Right lobe of liver (tissue), 6 donors: ENCODE data around the gene ANKRD60. TPM values are rescaled to one million over a fixed set of nuclear protein-coding genes. Genes with fewer than 3 reads are reported as not detected.

ENCODE experiments used
- ATAC-seq, 4 donors: fragments of 200-7000 bp; cut with Tn5 transposase; one replicate each; pipeline ENCODE4 v1.9.1; 2020; ENCODE audit warnings: mild to moderate bottlenecking in 4 of 4, moderate library complexity in 4 of 4
- DNase-seq, 3 donors: peaks; one replicate each; pipeline ENCODE4 v3.0.0-alpha.2; 2020
- H3K27ac ChIP-seq, 3 donors: fragments of 200-600 bp; one replicate each; pipeline ENCODE4 v1.8.0; 2022
- H3K27me3 ChIP-seq, 2 donors: fragments of 200-600 bp; one replicate each; pipeline ENCODE4 v1.8.0; 2022
- H3K36me3 ChIP-seq, 4 donors: fragments of 200-600 bp; sonication (generic) in 1 of 4; one replicate each; pipeline versions ENCODE4 v1.5.1 to v1.8.0; 2017 to 2022; ENCODE audit warnings: control low read depth in 1 of 4
- H3K4me1 ChIP-seq, 4 donors: fragments of 200-600 bp; sonication (generic) in 1 of 4; one replicate each; pipeline versions ENCODE4 v1.5.1 to v1.8.0; 2017 to 2022; ENCODE audit warnings: control low read depth in 1 of 4
- H3K4me3 ChIP-seq, 3 donors: fragments of 200-600 bp; one replicate each; pipeline ENCODE4 v1.8.0; 2022
- H3K9me3 ChIP-seq, 4 donors: fragments of 200-600 bp; sonication (generic) in 1 of 4; one replicate each; pipeline versions ENCODE4 v1.5.1 to v1.8.0; 2017 to 2022; ENCODE audit warnings: control low read depth in 1 of 4
- POLR2A ChIP-seq: fragments of 450-650 bp; IDR thresholded peaks from one replicate; pipeline ENCODE4 v1.6.1; 2017; ENCODE audit warnings: antibody characterized with exemption, mild to moderate bottlenecking
- WGBS: methylation state at CpG from one replicate; pipeline ENCODE4 v1.1.6; 2018; ENCODE audit warnings: low coverage, low lambda C conversion rate; ENCODE audit not compliant: insufficient coverage; ENCODE audit errors: missing lambda C conversion rate; 5-methylcytosine and 5-hydroxymethylcytosine counted together
- intact Hi-C, 2 donors: fragments of 100-400 bp; cut with DNase I; formaldehyde crosslinking; loops; one replicate each; pipeline versions ENCODE4 v1.11.2 to v1.14.1; 2022
- total RNA-seq, 6 experiments: library from RNA; depleted of rRNA in 2 of 6; stranded (reverse); fragments of >200 nt in 2 of 6; fragmentation: NEBNext Ultra II Directional in 3 of 6; extraction: Animal tissue kit (Norgen Biotek cat#: 25700) in 3 of 6; gene quantifications; one replicate each; pipeline versions ENCODE4 v1.1.0 to v1.2.4, GENCODE V29; 2016 to 2023
- TF ChIP-seq, protein P1 (sequence below), 4 donors: fragments of 200-600 bp in 3 of 4; fragments of 450-650 bp in 1 of 4; IDR thresholded peaks; one replicate each; pipeline versions ENCODE4 v1.5.1 to v1.8.0; 2016 to 2022; ENCODE audit warnings: antibody characterized with exemption in 4 of 4, mild to moderate bottlenecking in 2 of 4
- donor health status: DM: no; HTN: yes; CAD: no.
- donor health status: DM: no; HTN: no; CAD: no.
- donor health status: DM: no; HTN: no; CAD: no.
- donor health status: DM: no; HTN: yes; CAD: no.
- donor health status: DM: no; HTN: yes; CAD: no.

Gene ANKRD60
- total RNA-seq, 6 experiments from 2014 or later, result not detected

DNA sequence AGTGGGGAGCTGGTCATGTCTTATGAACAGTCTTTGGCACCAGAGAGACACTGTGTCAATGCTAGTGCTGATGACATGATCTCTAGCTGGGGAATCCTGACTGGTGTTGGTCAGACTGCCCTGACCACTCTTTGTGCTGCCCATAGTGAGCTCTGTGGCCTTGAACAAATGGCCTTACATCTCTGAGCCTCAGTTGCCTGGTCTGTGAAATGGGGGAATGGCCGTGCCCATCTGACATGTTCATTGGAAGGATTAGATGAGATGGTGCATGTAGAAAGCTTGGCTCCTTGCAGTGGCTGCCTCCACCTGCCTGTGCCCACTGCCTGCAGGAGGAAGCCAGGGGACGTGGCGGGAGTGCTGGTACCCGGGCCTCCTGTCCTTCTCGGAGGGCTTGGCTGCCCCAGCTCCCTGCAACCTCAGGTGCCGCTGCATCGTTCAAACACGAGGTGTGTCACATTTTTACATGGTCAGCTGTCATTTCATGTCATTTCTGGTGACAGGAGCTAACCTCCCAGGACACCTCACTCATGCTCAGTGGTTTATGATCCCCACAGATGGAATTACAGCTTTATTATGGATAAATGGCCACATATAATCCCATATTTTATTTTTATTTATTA, 45.8 kb downstream of the ANKRD60 start:
- H3K27me3 ChIP-seq, result peaks cover 0 to 4% of the 10 kb centered on the region in 2 donors
- no peaks in the 10 kb centered on the region for H3K9me3 ChIP-seq
- ATAC-seq, result no peak
- H3K4me3 ChIP-seq, result no peak overlapping the region
- DNase-seq, result no peak
- H3K36me3 ChIP-seq, result no peaks in the 10 kb centered on the region
- no peak overlapping the region for H3K27ac ChIP-seq
- 67% methylated on average over 1 of the region's 8 CpGs for WGBS
- TF ChIP-seq, protein P1, sequence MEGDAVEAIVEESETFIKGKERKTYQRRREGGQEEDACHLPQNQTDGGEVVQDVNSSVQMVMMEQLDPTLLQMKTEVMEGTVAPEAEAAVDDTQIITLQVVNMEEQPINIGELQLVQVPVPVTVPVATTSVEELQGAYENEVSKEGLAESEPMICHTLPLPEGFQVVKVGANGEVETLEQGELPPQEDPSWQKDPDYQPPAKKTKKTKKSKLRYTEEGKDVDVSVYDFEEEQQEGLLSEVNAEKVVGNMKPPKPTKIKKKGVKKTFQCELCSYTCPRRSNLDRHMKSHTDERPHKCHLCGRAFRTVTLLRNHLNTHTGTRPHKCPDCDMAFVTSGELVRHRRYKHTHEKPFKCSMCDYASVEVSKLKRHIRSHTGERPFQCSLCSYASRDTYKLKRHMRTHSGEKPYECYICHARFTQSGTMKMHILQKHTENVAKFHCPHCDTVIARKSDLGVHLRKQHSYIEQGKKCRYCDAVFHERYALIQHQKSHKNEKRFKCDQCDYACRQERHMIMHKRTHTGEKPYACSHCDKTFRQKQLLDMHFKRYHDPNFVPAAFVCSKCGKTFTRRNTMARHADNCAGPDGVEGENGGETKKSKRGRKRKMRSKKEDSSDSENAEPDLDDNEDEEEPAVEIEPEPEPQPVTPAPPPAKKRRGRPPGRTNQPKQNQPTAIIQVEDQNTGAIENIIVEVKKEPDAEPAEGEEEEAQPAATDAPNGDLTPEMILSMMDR (IDR thresholded peaks at IDR 0.05), result no peak
- no peak for TF ChIP-seq POLR2A
- H3K4me1 ChIP-seq, result peaks cover 0 to 7% (median 0%) of the 10 kb centered on the region in 4 donors
- intact Hi-C loops, result no loop called here

GRCh38 chr20:58179432-58180099, 48.9 kb downstream of the ANKRD60 start:
- H3K36me3 ChIP-seq, result no peaks in the 10 kb centered on the region
- H3K27me3 ChIP-seq, result peaks cover 0 to 4% of the 10 kb centered on the region in 2 donors
- DNase-seq (peak; percentile 43 to 66 (median 63)), ATAC-seq (peak; percentile 77 to 93 (median 88))
- intact Hi-C loops, result loop anchor here in 1 of 2 donors (5.0 kb wide), 1 partner anchor 522 kb away; no protein-coding TSS in a partner anchor
- TF ChIP-seq POLR2A, result no peak
- TF ChIP-seq, protein P1 (IDR thresholded peaks at IDR 0.05), result peak; percentile 92 to 99 (median 98)
- WGBS, result 3% methylated on average over 11 of the region's 46 CpGs
- H3K27ac ChIP-seq, result no peak overlapping the region
- H3K4me1 ChIP-seq, result peaks cover 0 to 7% (median 0%) of the 10 kb centered on the region in 4 donors
- peak overlapping the region in 1 of 3 donors; percentile 13 for H3K4me3 ChIP-seq
- no peaks in the 10 kb centered on the region for H3K9me3 ChIP-seq

DNA sequence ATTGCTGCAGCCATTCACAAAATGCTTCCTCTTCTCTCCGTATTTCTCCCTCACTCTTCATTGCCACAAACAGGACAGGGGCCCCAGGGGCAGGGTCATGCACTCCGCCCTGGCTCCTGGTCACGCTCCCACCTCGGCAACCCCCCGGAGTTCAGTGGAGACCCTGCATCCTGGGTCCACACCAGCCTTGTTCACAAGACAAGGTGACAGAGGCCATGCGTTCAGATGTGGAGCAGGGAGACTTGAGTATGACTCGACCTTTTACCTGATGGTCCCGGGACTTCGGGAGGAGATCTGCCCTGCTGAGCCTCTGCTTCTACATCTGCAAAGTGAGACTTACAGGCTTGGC, 49.4 kb downstream of the ANKRD60 start:
- WGBS, result 26% methylated on average over 8 of the region's 9 CpGs
- Histone ChIP-seq H3K27ac (no peak overlapping the region), H3K36me3 (no peaks in the 10 kb centered on the region), H3K4me3 (no peak overlapping the region), H3K9me3 (no peaks in the 10 kb centered on the region), H3K27me3 (peaks cover 0 to 4% of the 10 kb centered on the region in 2 donors), H3K4me1 (peaks cover 0 to 7% (median 0%) of the 10 kb centered on the region in 4 donors)
- intact Hi-C loops, result loop anchor here in 1 of 2 donors (5.0 kb wide), 1 partner anchor 522 kb away; no protein-coding TSS in a partner anchor
- TF ChIP-seq, protein P1 (IDR thresholded peaks at IDR 0.05), result no peak
- TF ChIP-seq POLR2A, result no peak
- ATAC-seq (no peak), DNase-seq (no peak)

GRCh38 chr20:58177799-58178198, 50.7 kb downstream of the ANKRD60 start:
- no peak for ATAC-seq
- no peak for TF ChIP-seq POLR2A
- TF ChIP-seq, protein P1 (IDR thresholded peaks at IDR 0.05), result no peak
- intact Hi-C loops, result loop anchor here in 1 of 2 donors (5.0 kb wide), 1 partner anchor 520 kb away; no protein-coding TSS in a partner anchor

More at GRCh38 chr20:58177799-58178198, 50.7 kb downstream of the ANKRD60 start:
- Histone ChIP-seq H3K36me3 (no peaks in the 10 kb centered on the region), H3K27me3 (peaks cover 0 to 3% of the 10 kb centered on the region in 2 donors), H3K4me1 (peaks cover 0 to 7% (median 0%) of the 10 kb centered on the region in 4 donors), H3K9me3 (no peaks in the 10 kb centered on the region), H3K27ac (no peak overlapping the region), H3K4me3 (no peak overlapping the region)
- no peak for DNase-seq
- 50% methylated on average over 7 of the region's 10 CpGs for WGBS
